Measurements from ENCODE around the gene ABCA13.

DNA sequence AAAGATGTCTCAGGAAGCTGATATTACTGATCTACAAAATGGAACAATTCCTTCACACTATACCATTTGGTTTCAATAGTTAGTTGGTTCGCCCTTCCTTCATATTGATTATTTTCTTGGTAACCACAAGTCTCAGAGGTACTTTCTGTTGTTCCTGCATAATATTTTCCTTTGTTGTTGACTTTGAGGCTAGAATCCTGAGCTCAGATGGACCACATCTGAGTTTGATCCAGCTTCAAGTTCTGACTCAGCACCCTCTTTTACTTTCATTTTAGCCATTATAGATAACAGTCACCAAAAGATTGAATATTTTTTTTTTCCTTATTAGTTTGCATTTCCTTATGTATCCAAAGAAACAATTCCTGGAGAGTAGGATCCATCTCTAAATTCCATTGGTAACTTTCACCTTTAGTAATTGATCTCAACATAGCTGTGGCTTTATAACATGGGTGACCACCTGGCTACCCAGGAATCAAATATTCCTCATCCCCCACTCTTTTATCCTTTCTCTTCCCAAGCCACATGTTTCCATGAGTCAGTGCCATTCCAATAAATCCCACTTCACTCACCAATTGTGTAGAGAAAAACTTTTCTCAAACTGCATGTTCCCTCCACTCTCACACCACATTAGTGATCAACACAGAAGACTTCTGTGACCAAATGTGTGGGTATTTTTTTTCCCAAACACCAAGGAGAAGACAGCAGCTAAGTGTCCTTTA lies 9.7 kb upstream of the ABCA13 start:
- TF ChIP-seq, protein P1, sequence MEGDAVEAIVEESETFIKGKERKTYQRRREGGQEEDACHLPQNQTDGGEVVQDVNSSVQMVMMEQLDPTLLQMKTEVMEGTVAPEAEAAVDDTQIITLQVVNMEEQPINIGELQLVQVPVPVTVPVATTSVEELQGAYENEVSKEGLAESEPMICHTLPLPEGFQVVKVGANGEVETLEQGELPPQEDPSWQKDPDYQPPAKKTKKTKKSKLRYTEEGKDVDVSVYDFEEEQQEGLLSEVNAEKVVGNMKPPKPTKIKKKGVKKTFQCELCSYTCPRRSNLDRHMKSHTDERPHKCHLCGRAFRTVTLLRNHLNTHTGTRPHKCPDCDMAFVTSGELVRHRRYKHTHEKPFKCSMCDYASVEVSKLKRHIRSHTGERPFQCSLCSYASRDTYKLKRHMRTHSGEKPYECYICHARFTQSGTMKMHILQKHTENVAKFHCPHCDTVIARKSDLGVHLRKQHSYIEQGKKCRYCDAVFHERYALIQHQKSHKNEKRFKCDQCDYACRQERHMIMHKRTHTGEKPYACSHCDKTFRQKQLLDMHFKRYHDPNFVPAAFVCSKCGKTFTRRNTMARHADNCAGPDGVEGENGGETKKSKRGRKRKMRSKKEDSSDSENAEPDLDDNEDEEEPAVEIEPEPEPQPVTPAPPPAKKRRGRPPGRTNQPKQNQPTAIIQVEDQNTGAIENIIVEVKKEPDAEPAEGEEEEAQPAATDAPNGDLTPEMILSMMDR (conservative IDR thresholded peaks at IDR 0.05): no peak
- TF ChIP-seq EZH2 (IDR thresholded peaks at IDR 0.05; ENCODE audit: low read depth): no peak

Data from PC-9 (cell line).